Panc1 (cell line): ENCODE measurements around the gene ZBTB20. TPM values are rescaled to one million over a fixed set of nuclear protein-coding genes. Genes with fewer than 3 reads are reported as not detected.

Experiments used
- ATAC-seq: fragments of 200-7000 bp; cut with Tn5 transposase; 2 replicates; pipeline ENCODE4 v1.9.1; 2020; ENCODE audit warnings: mild to moderate bottlenecking, moderate library complexity
- BruUV-seq: library from RNA; stranded (reverse); fragments of 400-500 nt; replicated peaks from 2 replicates; lab custom pipeline; 2021; lab: Mats Ljungman, UMichigan
- CTCF ChIA-PET: fragments of 300-600 bp; sonication (Branson Sonifier 250); formaldehyde crosslinking; loops from one replicate; lab custom pipeline; 2022; ENCODE audit warnings: antibody characterized with exemption; lab: Charles Lee
- POLR2A ChIA-PET: fragments of 300-600 bp; sonication (Branson Sonifier 250); formaldehyde crosslinking; loops from one replicate; lab custom pipeline; 2022; ENCODE audit warnings: antibody characterized with exemption; lab: Charles Lee
- DNase-seq: peaks from one replicate; pipeline ENCODE4 v3.0.0-alpha.2; 2010; ENCODE audit warnings: low read depth, low spot score
- H3K27ac ChIP-seq: 2 replicates; pipeline ENCODE4 v1.5.1; 2011; ENCODE audit warnings: mild to moderate bottlenecking, low read length, inconsistent platforms
- H3K27me3 ChIP-seq: fragments of 200-500 bp; sonication (Bioruptor generic); 2 replicates; pipeline ENCODE4 v1.6.0; 2014; ENCODE audit warnings: low read length, inconsistent platforms; ENCODE audit not compliant: control insufficient read depth, insufficient read depth
- H3K36me3 ChIP-seq: fragments of 200-500 bp; sonication (Bioruptor generic); 2 replicates; pipeline ENCODE4 v1.5.1; 2014; ENCODE audit warnings: inconsistent platforms, mild to moderate bottlenecking, low read length, moderate library complexity; ENCODE audit not compliant: control insufficient read depth, insufficient read depth
- H3K4me1 ChIP-seq: 2 replicates; pipeline ENCODE4 v1.5.1; 2011; ENCODE audit warnings: inconsistent platforms, mild to moderate bottlenecking, low read length, moderate library complexity; ENCODE audit not compliant: control insufficient read depth, insufficient read depth
- H3K4me3 ChIP-seq, 2 experiments: 2 replicates each; pipeline ENCODE4 v1.5.1; 2011 to 2012; ENCODE audit warnings: low read depth in 2 of 2, low read length in 2 of 2, mild to moderate bottlenecking in 2 of 2, inconsistent platforms in 1 of 2, moderate library complexity in 1 of 2
- H3K9me3 ChIP-seq: fragments of 200-500 bp; sonication (Bioruptor generic); 2 replicates; pipeline ENCODE4 v1.5.1; 2014; ENCODE audit warnings: low read depth, mild to moderate bottlenecking, inconsistent platforms, low read length, moderate library complexity; ENCODE audit not compliant: control insufficient read depth, insufficient read depth
- POLR2AphosphoS5 ChIP-seq: IDR thresholded peaks from 2 replicates; pipeline ENCODE4 v1.6.1; 2012; ENCODE audit warnings: mild to moderate bottlenecking, low read depth, low read length, moderate library complexity
- REST ChIP-seq, 2 experiments: IDR thresholded peaks; 2 replicates each; pipeline ENCODE4 v1.6.1; 2011 to 2012; ENCODE audit warnings: low read depth in 2 of 2, control low read depth in 1 of 2, low read length in 1 of 2, mild to moderate bottlenecking in 1 of 2, moderate library complexity in 1 of 2; ENCODE audit not compliant: insufficient read depth in 1 of 2
- SIN3A ChIP-seq: IDR thresholded peaks from 2 replicates; pipeline ENCODE4 v1.6.1; 2012; ENCODE audit warnings: low read depth, mild to moderate bottlenecking, low read length, moderate library complexity, borderline replicate concordance; ENCODE audit not compliant: insufficient read depth
- TCF7L2 ChIP-seq: IDR thresholded peaks from 2 replicates; pipeline ENCODE4 v1.6.1; 2011; ENCODE audit warnings: mild to moderate bottlenecking, low read depth, low read length, inconsistent platforms
- in situ Hi-C: cut with HindIII; loops from 2 replicates; pipeline ENCODE4 v1.10.0; 2016; ENCODE audit warnings: low sequenced_read_pairs, low pct_unique_long_range_greater_than_20kb
- intact Hi-C: fragments of 100-400 bp; cut with micrococcal nuclease; formaldehyde crosslinking; loops from one replicate; pipeline ENCODE4 v1.10.0; 2022; ENCODE audit not compliant: unreplicated experiment
- total RNA-seq: library from RNA; stranded (reverse); gene quantifications from one replicate; pipeline ENCODE4 v1.2.1, GENCODE V29; 2021; ENCODE audit not compliant: unreplicated experiment
- TF ChIP-seq, protein P1 (sequence below): fragments of 450-650 bp; IDR thresholded peaks from 2 replicates; pipeline ENCODE4 v1.5.1; 2017; ENCODE audit warnings: mild to moderate bottlenecking

Gene ZBTB20
- total RNA-seq, 1 experiment from 2014 or later, result 4.1 TPM

- H3K27ac ChIP-seq, result no peak overlapping the region
- no peaks in the 10 kb centered on the region for H3K4me1 ChIP-seq
- no peaks in the 10 kb centered on the region for H3K9me3 ChIP-seq
- ATAC-seq (no peak), DNase-seq (no peak)
- CTCF ChIA-PET, result no interaction called here
- intact Hi-C loops (no loop called here), in situ Hi-C loops (no loop called here)
- POLR2A ChIA-PET, result no interaction called here
- no peaks in the 10 kb centered on the region for H3K36me3 ChIP-seq
- BruUV-seq, result no TSS peak
- no peak overlapping the region for H3K4me3 ChIP-seq
- TF ChIP-seq POLR2AphosphoS5 (no peak), TCF7L2 (no peak), SIN3A (no peak), REST (IDR thresholded peaks at IDR 0.05; ENCODE audit: insufficient read depth in 1 of 2, low read depth in 2 of 2, low read length in 1 of 2) (no peak)
- TF ChIP-seq, protein P1, sequence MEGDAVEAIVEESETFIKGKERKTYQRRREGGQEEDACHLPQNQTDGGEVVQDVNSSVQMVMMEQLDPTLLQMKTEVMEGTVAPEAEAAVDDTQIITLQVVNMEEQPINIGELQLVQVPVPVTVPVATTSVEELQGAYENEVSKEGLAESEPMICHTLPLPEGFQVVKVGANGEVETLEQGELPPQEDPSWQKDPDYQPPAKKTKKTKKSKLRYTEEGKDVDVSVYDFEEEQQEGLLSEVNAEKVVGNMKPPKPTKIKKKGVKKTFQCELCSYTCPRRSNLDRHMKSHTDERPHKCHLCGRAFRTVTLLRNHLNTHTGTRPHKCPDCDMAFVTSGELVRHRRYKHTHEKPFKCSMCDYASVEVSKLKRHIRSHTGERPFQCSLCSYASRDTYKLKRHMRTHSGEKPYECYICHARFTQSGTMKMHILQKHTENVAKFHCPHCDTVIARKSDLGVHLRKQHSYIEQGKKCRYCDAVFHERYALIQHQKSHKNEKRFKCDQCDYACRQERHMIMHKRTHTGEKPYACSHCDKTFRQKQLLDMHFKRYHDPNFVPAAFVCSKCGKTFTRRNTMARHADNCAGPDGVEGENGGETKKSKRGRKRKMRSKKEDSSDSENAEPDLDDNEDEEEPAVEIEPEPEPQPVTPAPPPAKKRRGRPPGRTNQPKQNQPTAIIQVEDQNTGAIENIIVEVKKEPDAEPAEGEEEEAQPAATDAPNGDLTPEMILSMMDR, result no peak
- no peaks in the 10 kb centered on the region for H3K27me3 ChIP-seq
Observed at GRCh38 chr3:114856835-114857234, 290.3 kb downstream of the ZBTB20 start.

- in situ Hi-C loops, result no loop called here
- Histone ChIP-seq H3K36me3 (no peaks in the 10 kb centered on the region), H3K27me3 (no peaks in the 10 kb centered on the region), H3K4me1 (no peaks in the 10 kb centered on the region), H3K9me3 (no peaks in the 10 kb centered on the region), H3K27ac (no peak overlapping the region), H3K4me3 (no peak overlapping the region)
- POLR2A ChIA-PET, result no interaction called here
- TF ChIP-seq, protein P1, result no peak
- no peak for TF ChIP-seq TCF7L2
- no peak for TF ChIP-seq SIN3A
- TF ChIP-seq POLR2AphosphoS5, result no peak
- TF ChIP-seq REST (IDR thresholded peaks at IDR 0.05; ENCODE audit: insufficient read depth in 1 of 2, low read depth in 2 of 2, low read length in 1 of 2), result no peak
- no TSS peak for BruUV-seq
- ATAC-seq (no peak), DNase-seq (no peak)
- intact Hi-C loops, result no loop called here
- CTCF ChIA-PET, result no interaction called here
Observed at GRCh38 chr3:114855839-114856238, 291.2 kb downstream of the ZBTB20 start.
